ENCODE measurements around the gene VPS37C. TPM values are rescaled to one million over a fixed set of nuclear protein-coding genes. Genes with fewer than 3 reads are reported as not detected.

VPS37C gene
- polyA plus RNA-seq, 6 donors from 2014 or later = 1.0 to 4.6 (median 2.4) TPM

GRCh38 chr11:61158691-61159381 is 2.4 kb downstream of the VPS37C start:
- Mint-ChIP-seq H3K9me3 (peaks cover 3 to 21% (median 13%) of the 10 kb centered on the region in 7 donors), H3K4me3 (peak overlapping the region in 2 of 8 donors; percentile 56 to 79), H3K27ac (peak overlapping the region; percentile 34 to 84 (median 52)), H3K4me1 (peaks cover 47 to 52% (median 48%) of the 10 kb centered on the region in 3 donors), H3K36me3 (peaks cover 17 to 21% of the 10 kb centered on the region in 2 donors), H3K27me3 (no peaks in the 10 kb centered on the region)
- DNase-seq = no peak
- ATAC-seq (ENCODE audit: low read depth in 2 of 2) = no peak

GRCh38 chr11:61157743-61158142 is 3.5 kb downstream of the VPS37C start:
- no peak for DNase-seq

GRCh38 chr11:61155741-61156140 is 5.5 kb downstream of the VPS37C start:
- no peaks in the 10 kb centered on the region for H3K27me3 Mint-ChIP-seq
- H3K9me3 Mint-ChIP-seq = peaks cover 3 to 21% (median 13%) of the 10 kb centered on the region in 7 donors
- DNase-seq = no peak
- H3K27ac Mint-ChIP-seq = peak overlapping the region in 2 of 6 donors; percentile 30 to 62
- peaks cover 32 to 41% (median 35%) of the 10 kb centered on the region in 3 donors for H3K4me1 Mint-ChIP-seq
- H3K4me3 Mint-ChIP-seq = peak overlapping the region in 1 of 8 donors; percentile 36
- H3K36me3 Mint-ChIP-seq = peaks cover 17 to 21% of the 10 kb centered on the region in 2 donors
- no peak for ATAC-seq (ENCODE audit: low read depth in 2 of 2)

More at GRCh38 chr11:61157743-61158142, 3.5 kb downstream of the VPS37C start:
- no peak for ATAC-seq (ENCODE audit: low read depth in 2 of 2)
- peaks cover 39 to 51% (median 42%) of the 10 kb centered on the region in 3 donors for H3K4me1 Mint-ChIP-seq
- H3K27ac Mint-ChIP-seq = peak overlapping the region in 2 of 6 donors; percentile 11 to 72
- H3K36me3 Mint-ChIP-seq = peaks cover 17 to 21% of the 10 kb centered on the region in 2 donors
- no peaks in the 10 kb centered on the region for H3K27me3 Mint-ChIP-seq
- peaks cover 3 to 21% (median 13%) of the 10 kb centered on the region in 7 donors for H3K9me3 Mint-ChIP-seq
- H3K4me3 Mint-ChIP-seq = peak overlapping the region in 1 of 8 donors; percentile 56

GRCh38 chr11:61155312-61155711 is 5.9 kb downstream of the VPS37C start:
- Mint-ChIP-seq H3K4me3 (peak overlapping the region in 1 of 8 donors; percentile 36), H3K36me3 (peaks cover 17 to 21% of the 10 kb centered on the region in 2 donors), H3K27me3 (no peaks in the 10 kb centered on the region), H3K9me3 (peaks cover 3 to 21% (median 13%) of the 10 kb centered on the region in 7 donors), H3K4me1 (peaks cover 28 to 39% (median 33%) of the 10 kb centered on the region in 3 donors), H3K27ac (peak overlapping the region in 2 of 6 donors; percentile 30 to 69)
- ATAC-seq (ENCODE audit: low read depth in 2 of 2) (no peak), DNase-seq (no peak)

- Mint-ChIP-seq H3K4me3 (no peak overlapping the region), H3K4me1 (peaks cover 32 to 43% (median 37%) of the 10 kb centered on the region in 3 donors), H3K36me3 (peaks cover 17 to 21% of the 10 kb centered on the region in 2 donors), H3K27ac (no peak overlapping the region), H3K9me3 (peaks cover 3 to 21% (median 13%) of the 10 kb centered on the region in 7 donors), H3K27me3 (no peaks in the 10 kb centered on the region)
- ATAC-seq (ENCODE audit: low read depth in 2 of 2) (no peak), DNase-seq (no peak)
These were observed 6.7 kb downstream of the VPS37C start for GRCh38 chr11:61154528-61154927.

GRCh38 chr11:61153593-61154095 is 7.6 kb downstream of the VPS37C start:
- Mint-ChIP-seq H3K4me3 (no peak overlapping the region), H3K27me3 (no peaks in the 10 kb centered on the region), H3K9me3 (peaks cover 3 to 21% (median 13%) of the 10 kb centered on the region in 7 donors), H3K4me1 (peaks cover 30 to 46% (median 31%) of the 10 kb centered on the region in 3 donors), H3K36me3 (peaks cover 17 to 21% of the 10 kb centered on the region in 2 donors), H3K27ac (no peak overlapping the region)
- ATAC-seq (ENCODE audit: low read depth in 2 of 2) (no peak), DNase-seq (no peak)

GRCh38 chr11:61152816-61153592 is 8.2 kb downstream of the VPS37C start:
- H3K27ac Mint-ChIP-seq = no peak overlapping the region
- peaks cover 32 to 49% (median 32%) of the 10 kb centered on the region in 3 donors for H3K4me1 Mint-ChIP-seq
- DNase-seq = no peak
- no peak for ATAC-seq (ENCODE audit: low read depth in 2 of 2)
- H3K27me3 Mint-ChIP-seq = no peaks in the 10 kb centered on the region
- H3K4me3 Mint-ChIP-seq = no peak overlapping the region
- peaks cover 17 to 21% of the 10 kb centered on the region in 2 donors for H3K36me3 Mint-ChIP-seq
- peaks cover 3 to 21% (median 13%) of the 10 kb centered on the region in 7 donors for H3K9me3 Mint-ChIP-seq

GRCh38 chr11:61151545-61152252 is 9.5 kb downstream of the VPS37C start:
- H3K4me1 Mint-ChIP-seq = peaks cover 35 to 49% (median 36%) of the 10 kb centered on the region in 3 donors
- peaks cover 14 to 21% of the 10 kb centered on the region in 2 donors for H3K36me3 Mint-ChIP-seq
- H3K9me3 Mint-ChIP-seq = peaks cover 3 to 21% (median 13%) of the 10 kb centered on the region in 7 donors
- DNase-seq (no peak), ATAC-seq (ENCODE audit: low read depth in 2 of 2) (no peak)
- no peak overlapping the region for H3K4me3 Mint-ChIP-seq
- H3K27ac Mint-ChIP-seq = peak overlapping the region in 1 of 6 donors; percentile 34
- no peaks in the 10 kb centered on the region for H3K27me3 Mint-ChIP-seq

- DNase-seq (no peak), ATAC-seq (ENCODE audit: low read depth in 2 of 2) (no peak)
- H3K4me1 Mint-ChIP-seq = peaks cover 40 to 51% (median 41%) of the 10 kb centered on the region in 3 donors
- H3K27ac Mint-ChIP-seq = peak overlapping the region in 2 of 6 donors; percentile 28 to 37
- no peaks in the 10 kb centered on the region for H3K27me3 Mint-ChIP-seq
- H3K36me3 Mint-ChIP-seq = peaks cover 10 to 21% of the 10 kb centered on the region in 2 donors
- H3K4me3 Mint-ChIP-seq = no peak overlapping the region
- peaks cover 3 to 21% (median 13%) of the 10 kb centered on the region in 7 donors for H3K9me3 Mint-ChIP-seq
These were observed 10.3 kb downstream of the VPS37C start for GRCh38 chr11:61150706-61151544.

GRCh38 chr11:61149624-61150615 is 11.3 kb downstream of the VPS37C start:
- Mint-ChIP-seq H3K27me3 (no peaks in the 10 kb centered on the region), H3K4me3 (no peak overlapping the region), H3K27ac (peak overlapping the region in 4 of 6 donors; percentile 6 to 92 (median 56)), H3K9me3 (peaks cover 2 to 10% (median 7%) of the 10 kb centered on the region in 7 donors), H3K4me1 (peaks cover 38 to 47% (median 42%) of the 10 kb centered on the region in 3 donors), H3K36me3 (peaks cover 7 to 11% of the 10 kb centered on the region in 2 donors)
- ATAC-seq (ENCODE audit: low read depth in 2 of 2) (no peak), DNase-seq (no peak)

Measured in naive B cell (primary cell).